Sigmoid colon (tissue), 3 donors: ENCODE data around the gene ABCA1.

Experiments used
- POLR2A ChIP-seq, 2 donors: fragments of 450-650 bp; IDR thresholded peaks; one replicate each; pipeline ENCODE4 v1.6.1; 2016; ENCODE audit warnings: antibody characterized with exemption in 2 of 2, mild to moderate bottlenecking in 2 of 2, moderate library complexity in 2 of 2
- TF ChIP-seq, protein P1 (sequence below), 4 experiments: fragments of 450-650 bp in 3 of 4; fragments of 200-600 bp in 1 of 4; IDR thresholded peaks; one replicate each; pipeline ENCODE4 v1.5.1; 2016 to 2019; ENCODE audit warnings: antibody characterized with exemption in 4 of 4, mild to moderate bottlenecking in 3 of 4, moderate library complexity in 2 of 4

- TF ChIP-seq POLR2A (IDR thresholded peaks at IDR 0.05), result no peak
- TF ChIP-seq, protein P1, sequence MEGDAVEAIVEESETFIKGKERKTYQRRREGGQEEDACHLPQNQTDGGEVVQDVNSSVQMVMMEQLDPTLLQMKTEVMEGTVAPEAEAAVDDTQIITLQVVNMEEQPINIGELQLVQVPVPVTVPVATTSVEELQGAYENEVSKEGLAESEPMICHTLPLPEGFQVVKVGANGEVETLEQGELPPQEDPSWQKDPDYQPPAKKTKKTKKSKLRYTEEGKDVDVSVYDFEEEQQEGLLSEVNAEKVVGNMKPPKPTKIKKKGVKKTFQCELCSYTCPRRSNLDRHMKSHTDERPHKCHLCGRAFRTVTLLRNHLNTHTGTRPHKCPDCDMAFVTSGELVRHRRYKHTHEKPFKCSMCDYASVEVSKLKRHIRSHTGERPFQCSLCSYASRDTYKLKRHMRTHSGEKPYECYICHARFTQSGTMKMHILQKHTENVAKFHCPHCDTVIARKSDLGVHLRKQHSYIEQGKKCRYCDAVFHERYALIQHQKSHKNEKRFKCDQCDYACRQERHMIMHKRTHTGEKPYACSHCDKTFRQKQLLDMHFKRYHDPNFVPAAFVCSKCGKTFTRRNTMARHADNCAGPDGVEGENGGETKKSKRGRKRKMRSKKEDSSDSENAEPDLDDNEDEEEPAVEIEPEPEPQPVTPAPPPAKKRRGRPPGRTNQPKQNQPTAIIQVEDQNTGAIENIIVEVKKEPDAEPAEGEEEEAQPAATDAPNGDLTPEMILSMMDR (IDR thresholded peaks at IDR 0.05), result no peak
These were observed 51.4 kb downstream of the ABCA1 start for GRCh38 chr9:104876587-104876986.
